ENCODE data around the gene ZNF555. TPM values are rescaled to one million over a fixed set of nuclear protein-coding genes. Genes with fewer than 3 reads are reported as not detected.

ZNF555 gene
- 4.0 and 4.3 TPM in 2 replicates for total RNA-seq

DNA sequence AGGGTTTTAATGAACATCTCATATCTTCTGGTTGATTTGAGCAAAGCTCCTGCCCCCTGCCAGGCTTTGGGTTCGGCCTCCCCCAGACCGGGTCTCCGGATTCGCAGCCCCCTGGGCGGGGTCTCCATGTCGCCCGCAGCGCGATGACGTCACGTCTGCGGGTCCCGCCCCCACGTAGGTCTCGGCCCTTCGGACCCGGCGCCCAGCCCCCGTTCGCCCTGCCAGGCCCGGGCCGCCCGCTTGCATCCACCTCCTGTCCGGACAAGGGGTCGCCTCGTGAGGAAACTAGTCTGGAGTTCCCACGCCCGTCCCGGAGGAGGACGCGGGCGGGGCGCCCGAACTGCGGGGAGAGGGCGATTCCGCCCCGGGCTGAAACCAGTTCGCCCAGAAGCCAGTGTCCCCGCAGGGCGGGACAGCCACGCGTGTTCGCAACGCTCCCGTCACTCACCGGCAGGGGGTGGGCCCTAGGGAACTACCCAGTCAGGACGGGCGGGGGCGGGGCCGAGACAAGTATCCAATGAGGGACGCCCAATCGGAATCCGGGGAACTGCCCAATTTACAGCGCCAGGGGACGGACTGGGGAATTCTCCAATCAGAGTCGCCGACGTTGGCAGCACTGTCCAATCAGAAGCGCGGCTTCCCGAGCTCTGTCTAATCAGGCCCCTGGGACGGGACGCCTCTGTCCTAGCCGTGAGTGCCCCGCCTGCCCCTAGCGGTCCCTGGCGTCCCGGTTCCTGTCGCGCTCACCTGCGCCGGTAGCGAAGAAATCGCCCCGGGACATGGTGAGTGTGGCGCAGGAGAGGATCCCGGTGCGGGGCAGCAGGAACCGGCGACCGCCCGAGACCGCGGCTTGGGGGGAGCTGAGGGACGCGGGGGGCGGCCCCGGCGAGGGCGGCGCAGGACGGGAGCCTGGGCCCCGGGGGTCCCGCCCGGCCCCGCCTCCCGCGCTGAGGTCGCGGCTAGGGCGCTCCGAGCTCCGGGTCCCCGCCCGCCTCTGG is at the start of gene ZNF555:
Gene ZNF555, plus strand, starts transcription at position 682 of the 998 bp plus-strand sequence. Its CDS starts 98 bp downstream, at position 780.

GRCh38 chr19:2819540-2820111 is 21.6 kb upstream of the ZNF555 start, which contains the start of gene ZNF554:
Gene ZNF554, plus strand, starts transcription at chr19:2819868. Its CDS starts 204 bp downstream, at chr19:2820072.

GRCh38 chr19:2867025-2867991 is 26.0 kb downstream of the ZNF555 start, which contains the start of gene ZNF556:
Gene ZNF556, plus strand, starts transcription at chr19:2867335. Its CDS starts 87 bp downstream, at chr19:2867422.

GRCh38 chr19:2900296-2901252 is 59.3 kb downstream of the ZNF555 start, which contains the start of gene ZNF57:
Gene ZNF57, plus strand, starts transcription at chr19:2900928. Its CDS starts 118 bp downstream, at chr19:2901046.

Other genes with a start within 250 kb of the ZNF555 start
- under 0.01 TPM in 2 replicates for gene GNG7, start 138.8 kb upstream of the ZNF555 start, total RNA-seq
- 0.78 and 3.7 TPM in 2 replicates for gene DIRAS1, start 120.1 kb upstream of the ZNF555 start, total RNA-seq
- gene SLC39A3, start 101.5 kb upstream of the ZNF555 start, total RNA-seq, result 23.1 and 28.7 TPM in 2 replicates
- gene SGTA, start 58.2 kb upstream of the ZNF555 start, total RNA-seq, result 47.0 and 53.6 TPM in 2 replicates
- 117 and 131 TPM in 2 replicates for gene THOP1, start 56.0 kb upstream of the ZNF555 start, total RNA-seq
- 1.6 and 2.9 TPM in 2 replicates for gene ZNF554, start 21.6 kb upstream of the ZNF555 start, total RNA-seq
- not detected in 2 replicates for gene ZNF556, start 25.9 kb downstream of the ZNF555 start, total RNA-seq
- gene ZNF57, start 59.5 kb downstream of the ZNF555 start, total RNA-seq, result 4.4 and 5.1 TPM in 2 replicates
- 3.3 and 4.1 TPM in 2 replicates for gene ZNF77, start 103.5 kb downstream of the ZNF555 start, total RNA-seq
- 0.73 TPM in 1 of 2 replicates, not detected in the other for gene TLE6, start 136.1 kb downstream of the ZNF555 start, total RNA-seq
- gene TLE2, start 187.8 kb downstream of the ZNF555 start, total RNA-seq, result 0.39 and 1.5 TPM in 2 replicates
- 151 and 166 TPM in 2 replicates for gene TLE5, start 221.0 kb downstream of the ZNF555 start, total RNA-seq

All from subcutaneous preadipocyte (primary cell).